ENCODE data around the gene CHST12.
A peak's percentile ranks its signal among the peaks of the same experiment; 100 is the strongest.
"Not testable (repeated sequence)": the region's sequence is repeated elsewhere in the genome, so short reads cannot be mapped to it uniquely, and the experiment has no call there.

Gene CHST12

DNA sequence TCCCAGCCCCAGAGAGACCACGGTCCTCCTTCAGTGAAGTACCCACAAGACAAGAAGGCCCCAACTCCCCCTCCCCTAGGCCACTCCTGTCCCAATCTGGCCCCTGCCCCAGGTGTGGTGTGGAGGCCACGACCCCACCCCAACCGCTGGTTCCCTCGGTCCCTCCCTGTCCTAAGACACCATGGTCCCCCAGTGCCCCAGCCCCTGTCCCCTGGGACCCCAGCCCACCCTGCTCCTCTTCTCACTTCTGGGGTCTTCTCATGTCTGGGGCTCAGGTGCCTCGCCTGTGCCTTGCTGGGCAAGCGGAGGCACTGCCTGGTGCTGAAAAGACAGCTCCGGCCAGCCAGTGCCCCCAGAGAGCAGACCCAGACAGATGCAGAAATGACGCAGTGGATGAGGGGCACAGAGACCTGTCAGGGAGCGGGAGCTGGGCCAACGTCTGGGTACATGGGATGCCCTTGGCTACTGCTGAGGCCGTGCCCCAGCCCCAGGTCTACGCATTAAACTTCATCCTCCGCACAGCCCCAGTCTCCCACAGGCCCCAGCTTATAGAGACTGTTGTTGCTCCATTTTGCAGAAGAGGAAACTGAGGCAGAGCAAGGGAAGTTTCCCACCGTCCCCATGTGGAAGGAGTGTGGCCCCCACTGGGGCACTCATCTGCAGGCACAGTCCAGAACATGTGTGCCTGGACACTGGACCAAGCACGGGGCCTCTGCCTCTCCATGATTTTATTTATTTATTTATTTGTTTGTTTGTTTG lies 58.0 kb downstream of the CHST12 start:
- Histone ChIP-seq H3K36me3 (no peaks in the 10 kb centered on the region), H3K27me3 (no peaks in the 10 kb centered on the region), H3K4me2 (no peak overlapping the region), H4K20me1 (peaks cover 0 to 7% (median 0%) of the 10 kb centered on the region in 11 experiments; a peak in 1 of 22 replicates), H3K9ac (no peak overlapping the region), H3K9me3 (replicated peaks in 1 of 11) (0 out of 22 replicates have a peak, but pooled peaks cover 0 to 4% (median 0%) of the 10 kb centered on the region in 11 experiments), H3K4me3 (no peak overlapping the region), H3K27ac (no peak overlapping the region), H3K4me1 (peaks cover 7 to 30% (median 18%) of the 10 kb centered on the region in 10 experiments; a peak in 16 of 20 replicates)
- no peak for TF ChIP-seq Cebpa-rat (IDR thresholded peaks at IDR 0.05)

- no peak overlapping the region for H3K27ac ChIP-seq
- no peak for TF ChIP-seq Cebpa-rat (IDR thresholded peaks at IDR 0.05)
- no peaks in the 10 kb centered on the region for H3K27me3 ChIP-seq
- H3K9ac ChIP-seq = no peak overlapping the region
- H3K4me2 ChIP-seq = no peak overlapping the region
- H3K9me3 ChIP-seq (replicated peaks in 1 of 11) = 0 out of 22 replicates have a peak, but pooled peaks cover 0 to 4% (median 0%) of the 10 kb centered on the region in 11 experiments
- H4K20me1 ChIP-seq = peaks cover 0 to 7% (median 0%) of the 10 kb centered on the region in 11 experiments; a peak in 1 of 22 replicates
- H3K4me3 ChIP-seq = no peak overlapping the region
- peaks cover 3 to 19% (median 6%) of the 10 kb centered on the region in 10 experiments; a peak in 14 of 20 replicates for H3K4me1 ChIP-seq
- no peaks in the 10 kb centered on the region for H3K36me3 ChIP-seq
Measured at GRCh38 chr7:2462731-2463130, 59.3 kb downstream of the CHST12 start.

- H3K36me3 ChIP-seq = no peaks in the 10 kb centered on the region
- peaks cover 14 to 27% (median 25%) of the 10 kb centered on the region in 10 experiments for H3K4me1 ChIP-seq
- no peak overlapping the region for H3K27ac ChIP-seq
- no peaks in the 10 kb centered on the region for H3K27me3 ChIP-seq
- no peak for TF ChIP-seq Cebpa-rat (IDR thresholded peaks at IDR 0.05)
- no peak overlapping the region for H3K4me2 ChIP-seq
- 0 out of 22 replicates have a peak, but pooled peaks cover 0 to 4% (median 0%) of the 10 kb centered on the region in 11 experiments for H3K9me3 ChIP-seq (replicated peaks in 1 of 11)
- no peak overlapping the region for H3K4me3 ChIP-seq
- H3K9ac ChIP-seq = no peak overlapping the region
- no peaks in the 10 kb centered on the region; a peak in 2 of 22 replicates for H4K20me1 ChIP-seq
Measured at GRCh38 chr7:2465928-2466327, 62.5 kb downstream of the CHST12 start.

DNA sequence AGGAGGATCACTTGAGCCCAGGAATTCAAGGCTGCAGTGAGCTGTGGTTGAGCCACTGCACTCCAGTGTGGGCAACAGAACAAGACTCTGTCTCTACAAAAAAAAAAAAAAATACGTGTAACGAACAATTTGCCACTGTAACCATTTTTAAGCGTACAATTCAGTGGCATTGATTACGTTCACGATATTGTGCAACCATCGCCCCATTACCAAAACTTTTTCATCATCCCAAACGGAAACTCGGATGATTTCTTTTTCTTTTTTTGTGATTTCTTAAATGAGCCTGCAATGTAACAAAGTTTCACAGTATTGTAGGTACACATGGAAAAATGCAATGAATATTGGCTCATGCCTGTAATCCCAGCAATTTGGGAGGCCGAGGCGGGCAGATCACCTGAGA lies 63.3 kb downstream of the CHST12 start:
- Histone ChIP-seq H3K27me3 (no peaks in the 10 kb centered on the region), H3K36me3 (no peaks in the 10 kb centered on the region), H3K4me1 (peaks cover 21 to 35% (median 32%) of the 10 kb centered on the region in 10 experiments), H3K27ac (no peak overlapping the region), H4K20me1 (no peaks in the 10 kb centered on the region; a peak in 1 of 22 replicates), H3K4me3 (no peak overlapping the region), H3K4me2 (no peak overlapping the region), H3K9ac (no peak overlapping the region), H3K9me3 (replicated peaks in 1 of 11) (0 out of 22 replicates have a peak, but pooled peaks cover 0 to 4% (median 0%) of the 10 kb centered on the region in 11 experiments)
- TF ChIP-seq Cebpa-rat (IDR thresholded peaks at IDR 0.05) = no peak

- H3K9me3 ChIP-seq (replicated peaks in 1 of 11) = 0 out of 22 replicates have a peak, but pooled peaks cover 0 to 4% (median 0%) of the 10 kb centered on the region in 11 experiments
- no peak overlapping the region for H3K4me3 ChIP-seq
- H3K9ac ChIP-seq = no peak overlapping the region
- H3K4me1 ChIP-seq = peaks cover 24 to 41% (median 37%) of the 10 kb centered on the region in 10 experiments
- no peaks in the 10 kb centered on the region for H3K27me3 ChIP-seq
- no peak for TF ChIP-seq Cebpa-rat (IDR thresholded peaks at IDR 0.05)
- H3K36me3 ChIP-seq = no peaks in the 10 kb centered on the region
- H4K20me1 ChIP-seq = no peaks in the 10 kb centered on the region; a peak in 1 of 22 replicates
- no peak overlapping the region for H3K27ac ChIP-seq
- H3K4me2 ChIP-seq = no peak overlapping the region
Measured at GRCh38 chr7:2468227-2468626, 64.8 kb downstream of the CHST12 start.

DNA sequence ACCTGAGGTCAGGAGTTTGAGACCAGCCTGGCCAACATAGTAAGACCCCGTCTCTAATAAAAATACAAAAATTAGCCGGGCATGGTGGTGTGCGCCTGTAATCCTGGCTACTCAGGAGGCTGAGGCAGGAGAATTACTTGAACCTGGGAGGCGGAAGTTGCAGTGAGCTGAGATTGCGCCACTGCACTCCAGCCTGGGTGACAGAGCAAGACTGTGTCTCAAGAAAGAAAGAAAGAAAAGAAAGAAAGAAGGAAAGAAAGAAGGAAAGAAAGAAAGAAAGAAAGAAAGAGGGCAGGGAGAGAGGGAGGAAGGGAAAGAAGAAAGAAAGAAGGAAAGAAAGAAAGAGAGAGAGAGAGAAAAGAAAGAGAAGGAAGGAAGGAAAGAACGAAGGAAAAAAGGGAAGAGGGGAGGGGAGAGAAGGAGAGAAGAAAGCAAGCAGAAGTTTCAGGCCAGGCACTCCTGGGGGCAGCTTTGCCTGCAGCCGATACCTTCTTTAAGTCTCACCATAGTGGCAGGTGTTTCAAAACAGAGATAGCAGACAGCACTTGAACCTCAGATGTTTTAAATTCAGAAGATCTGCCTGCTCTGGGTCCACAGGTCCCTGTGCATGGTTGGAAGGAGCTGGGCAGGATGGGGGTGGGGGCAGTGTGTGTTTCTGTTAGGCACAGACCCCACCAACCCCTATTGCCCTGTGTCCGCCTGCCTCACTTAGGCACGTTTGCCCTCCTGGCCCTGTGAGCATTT lies 66.2 kb downstream of the CHST12 start:
- Histone ChIP-seq H3K27ac (peak overlapping the region in 3 of 11 experiments; percentile 21 to 40 (median 23); a peak in 5 of 22 replicates), H3K4me1 (peaks cover 24 to 49% (median 37%) of the 10 kb centered on the region in 10 experiments), H3K4me2 (peak overlapping the region; percentile 9 to 83 (median 62); a peak in 20 of 22 replicates), H3K9ac (peak overlapping the region in 2 of 11 experiments; percentile 5 to 19; a peak in 3 of 22 replicates)
- not testable (repeated sequence) for H3K4me3 ChIP-seq; H4K20me1 ChIP-seq; H3K27me3 ChIP-seq; H3K9me3 ChIP-seq (replicated peaks in 1 of 11); H3K36me3 ChIP-seq

DNA sequence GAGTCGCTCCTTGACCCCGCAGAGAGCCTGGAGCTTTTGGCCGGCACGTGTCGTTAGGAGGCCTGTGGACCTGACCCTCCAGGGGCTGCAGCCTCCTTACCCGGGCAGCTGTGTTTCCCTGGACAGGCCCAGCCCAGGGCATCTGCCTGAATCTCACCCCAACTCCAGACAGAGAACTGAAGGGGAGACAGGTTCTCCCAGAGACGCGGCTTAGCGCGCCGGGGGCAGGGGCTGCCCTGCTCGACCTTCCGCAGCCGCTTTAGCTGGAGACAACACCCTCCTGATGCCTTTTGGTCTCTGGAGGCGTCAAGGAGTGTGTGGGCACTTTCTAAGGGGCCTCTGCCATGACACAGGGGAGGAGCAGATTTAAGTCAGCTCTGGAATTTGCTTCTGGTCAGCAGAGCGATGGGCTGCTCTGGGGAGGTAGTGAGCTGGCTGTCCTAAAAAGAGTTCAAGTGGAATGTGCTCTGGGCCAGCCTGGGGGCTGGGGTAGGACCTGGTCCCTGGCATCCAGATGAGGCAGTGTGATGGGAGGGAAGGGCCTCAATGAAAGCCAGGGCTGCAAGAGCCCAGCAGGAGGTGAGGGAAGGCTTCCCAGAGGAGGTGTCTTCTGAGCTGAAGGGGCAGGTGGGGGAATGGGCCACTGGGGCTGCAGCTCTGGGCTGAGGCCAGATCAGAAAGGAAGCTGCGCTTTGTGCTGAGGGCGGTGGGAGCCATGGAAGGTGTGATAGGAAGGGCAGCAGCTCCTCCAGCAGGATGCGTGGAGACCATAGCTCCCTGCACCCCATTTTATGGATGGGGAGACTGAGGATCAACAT lies 67.0 kb downstream of the CHST12 start:
- no peaks in the 10 kb centered on the region for H3K27me3 ChIP-seq
- H3K9me3 ChIP-seq (replicated peaks in 1 of 11) = no peaks in the 10 kb centered on the region
- H3K4me2 ChIP-seq = peak overlapping the region; percentile 9 to 83 (median 63); a peak in 20 of 22 replicates
- peaks cover 24 to 57% (median 39%) of the 10 kb centered on the region in 10 experiments for H3K4me1 ChIP-seq
- H3K4me3 ChIP-seq = no peak overlapping the region
- no peaks in the 10 kb centered on the region; a peak in 1 of 22 replicates for H4K20me1 ChIP-seq
- H3K9ac ChIP-seq = peak overlapping the region in 1 of 11 experiments; percentile 5; a peak in 2 of 22 replicates
- TF ChIP-seq Cebpa-rat (IDR thresholded peaks at IDR 0.05) = no peak
- H3K36me3 ChIP-seq = no peaks in the 10 kb centered on the region
- peak overlapping the region in 3 of 11 experiments; percentile 4 to 40 (median 21); a peak in 3 of 22 replicates for H3K27ac ChIP-seq

- Histone ChIP-seq H3K27me3 (no peaks in the 10 kb centered on the region), H3K36me3 (no peaks in the 10 kb centered on the region), H4K20me1 (no peaks in the 10 kb centered on the region; a peak in 1 of 22 replicates), H3K4me3 (no peak overlapping the region), H3K4me1 (peaks cover 24 to 61% (median 43%) of the 10 kb centered on the region in 10 experiments), H3K9ac (peak overlapping the region in 4 of 11 experiments; percentile 11 to 43 (median 32); a peak in 4 of 22 replicates), H3K4me2 (peak overlapping the region; percentile 63 to 83 (median 73)), H3K9me3 (replicated peaks in 1 of 11) (no peaks in the 10 kb centered on the region), H3K27ac (peak overlapping the region in 5 of 11 experiments; percentile 24 to 48 (median 43); a peak in 6 of 22 replicates)
- TF ChIP-seq Cebpa-rat (IDR thresholded peaks at IDR 0.05) = no peak
Measured at GRCh38 chr7:2471022-2471329, 67.6 kb downstream of the CHST12 start.
